DOHH2 (cell line): ENCODE data around the gene ATL3.
"Not testable (repeated sequence)": the region's sequence is repeated elsewhere in the genome, so short reads cannot be mapped to it uniquely, and the experiment has no call there.

Experiments
- H3F3A ChIP-seq: fragments of 200-600 bp; sonication (generic), shearing (Covaris generic); 2 replicates; pipeline ENCODE4 v1.6.0; 2016; ENCODE audit warnings: antibody characterized with exemption, mild to moderate bottlenecking; ENCODE audit not compliant: control insufficient read depth, insufficient read depth
- H3K27ac ChIP-seq: fragments of 200-600 bp; sonication (generic); 2 replicates; pipeline ENCODE4 v1.5.1; 2014; ENCODE audit warnings: low read depth, mild to moderate bottlenecking, low read length, moderate library complexity
- H3K27me3 ChIP-seq: fragments of 200-600 bp; sonication (generic); 2 replicates; pipeline ENCODE4 v1.6.1; 2014; ENCODE audit warnings: mild to moderate bottlenecking, low read length, mixed read lengths; ENCODE audit not compliant: control insufficient read depth
- H3K36me3 ChIP-seq: fragments of 200-600 bp; sonication (generic); 2 replicates; pipeline ENCODE4 v1.6.1; 2014; ENCODE audit warnings: mild to moderate bottlenecking, low read length, moderate library complexity, mixed read lengths; ENCODE audit not compliant: control insufficient read depth
- H3K4me1 ChIP-seq: fragments of 200-600 bp; sonication (generic); 2 replicates; pipeline ENCODE4 v1.6.1; 2014; ENCODE audit warnings: mild to moderate bottlenecking, low read length, mixed read lengths; ENCODE audit not compliant: control insufficient read depth
- H3K4me2 ChIP-seq: fragments of 200-600 bp; sonication (generic); 2 replicates; pipeline ENCODE4 v1.6.0; 2014; ENCODE audit warnings: mild to moderate bottlenecking, low read length, moderate library complexity
- H3K4me3 ChIP-seq: fragments of 200-600 bp; sonication (generic); 2 replicates; pipeline ENCODE4 v1.5.1; 2014; ENCODE audit warnings: mild to moderate bottlenecking, low read length, mixed read lengths
- H3K79me2 ChIP-seq: fragments of 200-600 bp; sonication (generic); 2 replicates; pipeline ENCODE4 v1.6.1; 2014; ENCODE audit warnings: mild to moderate bottlenecking, low read length, mixed read lengths; ENCODE audit not compliant: control insufficient read depth
- H3K9me2 ChIP-seq: fragments of 200-600 bp; sonication (generic); replicated peaks from 2 replicates; pipeline ENCODE4 v1.6.1; 2014; ENCODE audit warnings: mild to moderate bottlenecking, low read length, mixed read lengths; ENCODE audit not compliant: control insufficient read depth
- H3K9me3 ChIP-seq: fragments of 200-600 bp; sonication (generic); 2 replicates; pipeline ENCODE4 v1.6.1; 2014; ENCODE audit warnings: antibody characterized with exemption, low read length, mixed read lengths; ENCODE audit not compliant: control insufficient read depth, insufficient read depth
- H4K20me1 ChIP-seq: fragments of 200-600 bp; sonication (generic); 2 replicates; pipeline ENCODE4 v1.6.0; 2014; ENCODE audit warnings: low read depth, mild to moderate bottlenecking, antibody characterized with exemption, low read length, moderate library complexity; ENCODE audit not compliant: control insufficient read depth, insufficient read depth
- EZH2phosphoT487 ChIP-seq: fragments of 200-600 bp; sonication (generic); IDR thresholded peaks from 2 replicates; pipeline ENCODE4 v1.6.1; 2017; ENCODE audit warnings: borderline replicate concordance, mild to moderate bottlenecking, antibody characterized with exemption, low read length, moderate library complexity, mixed read lengths
- TF ChIP-seq, protein P1 (sequence below): fragments of 200-600 bp; sonication (generic); IDR thresholded peaks from one replicate; pipeline ENCODE4 v1.5.1; 2014; ENCODE audit warnings: antibody characterized with exemption, mild to moderate bottlenecking, low read depth, low read length; ENCODE audit not compliant: poor library complexity, severe bottlenecking

The ATL3 gene

DNA sequence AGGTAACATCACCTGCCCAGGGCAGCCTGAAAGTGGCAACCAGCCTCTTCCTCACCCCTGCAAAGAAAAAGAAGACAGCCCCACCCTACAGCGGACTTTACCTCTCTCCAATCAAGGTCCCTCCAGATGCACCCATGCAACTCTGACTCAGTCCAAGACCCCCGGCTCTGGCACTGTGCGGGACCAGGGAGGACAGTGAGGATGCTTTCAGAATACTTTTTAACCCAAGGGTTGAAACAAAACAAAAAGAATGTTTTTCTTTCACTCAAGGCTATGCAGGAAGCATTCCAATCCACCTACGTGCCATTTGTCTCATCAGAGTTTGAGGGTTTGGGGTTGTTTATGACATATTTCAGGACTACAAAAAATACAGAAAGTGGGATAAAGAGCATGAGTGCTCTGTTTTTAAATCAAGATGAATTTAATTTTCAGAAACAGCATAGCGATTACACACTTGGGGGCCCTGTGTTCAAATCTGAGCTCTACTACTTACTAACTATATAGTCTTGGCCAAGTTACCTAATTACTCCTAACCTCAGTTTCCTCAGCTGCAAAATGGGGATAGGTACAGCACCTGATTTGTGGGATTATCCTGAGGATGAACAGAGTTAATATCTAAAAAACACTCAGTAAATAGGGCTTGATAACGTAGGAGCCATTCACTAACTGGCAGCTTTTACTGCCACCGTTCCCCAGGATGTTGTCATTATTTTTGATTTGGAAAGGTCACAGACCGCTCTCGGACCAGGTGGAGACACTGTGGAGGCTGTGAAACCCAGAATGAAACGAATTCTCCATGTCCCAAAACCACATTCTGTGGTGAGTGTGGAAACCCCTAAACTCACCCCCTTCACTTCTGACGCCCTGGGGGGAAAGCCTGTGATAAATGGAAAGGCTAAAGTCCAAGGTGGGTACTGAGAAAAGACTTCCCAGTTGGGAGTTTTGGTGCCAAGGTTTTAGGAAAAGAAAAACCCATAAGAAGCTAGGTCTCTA lies 62.5 kb downstream of the ATL3 start:
- Histone ChIP-seq H3K27ac (no peak overlapping the region), H3K27me3 (peaks cover 20% of the 10 kb centered on the region), H3K4me1 (peaks cover 2% of the 10 kb centered on the region)

DNA sequence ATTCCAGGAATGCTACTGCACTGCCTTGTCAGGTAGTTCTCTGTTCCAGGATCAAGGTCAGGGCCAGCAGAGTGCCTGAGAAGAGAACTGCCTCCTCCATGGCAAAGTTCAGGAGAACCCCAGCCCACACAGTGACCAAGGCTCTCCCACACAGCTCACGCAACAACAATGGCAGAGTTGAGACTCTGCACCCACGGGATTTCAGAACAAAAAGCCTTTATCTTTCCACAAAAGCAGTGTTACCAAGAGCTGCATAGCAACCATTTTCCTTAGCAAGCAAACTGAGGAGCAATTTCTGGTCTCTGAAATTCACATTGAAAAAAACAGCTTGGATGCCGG lies 68.0 kb downstream of the ATL3 start:
- H3F3A ChIP-seq = no peaks in the 10 kb centered on the region
- no peaks in the 10 kb centered on the region for H3K79me2 ChIP-seq
- no peak for TF ChIP-seq EZH2phosphoT487
- TF ChIP-seq, protein P1, sequence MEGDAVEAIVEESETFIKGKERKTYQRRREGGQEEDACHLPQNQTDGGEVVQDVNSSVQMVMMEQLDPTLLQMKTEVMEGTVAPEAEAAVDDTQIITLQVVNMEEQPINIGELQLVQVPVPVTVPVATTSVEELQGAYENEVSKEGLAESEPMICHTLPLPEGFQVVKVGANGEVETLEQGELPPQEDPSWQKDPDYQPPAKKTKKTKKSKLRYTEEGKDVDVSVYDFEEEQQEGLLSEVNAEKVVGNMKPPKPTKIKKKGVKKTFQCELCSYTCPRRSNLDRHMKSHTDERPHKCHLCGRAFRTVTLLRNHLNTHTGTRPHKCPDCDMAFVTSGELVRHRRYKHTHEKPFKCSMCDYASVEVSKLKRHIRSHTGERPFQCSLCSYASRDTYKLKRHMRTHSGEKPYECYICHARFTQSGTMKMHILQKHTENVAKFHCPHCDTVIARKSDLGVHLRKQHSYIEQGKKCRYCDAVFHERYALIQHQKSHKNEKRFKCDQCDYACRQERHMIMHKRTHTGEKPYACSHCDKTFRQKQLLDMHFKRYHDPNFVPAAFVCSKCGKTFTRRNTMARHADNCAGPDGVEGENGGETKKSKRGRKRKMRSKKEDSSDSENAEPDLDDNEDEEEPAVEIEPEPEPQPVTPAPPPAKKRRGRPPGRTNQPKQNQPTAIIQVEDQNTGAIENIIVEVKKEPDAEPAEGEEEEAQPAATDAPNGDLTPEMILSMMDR = no peak
- no peaks in the 10 kb centered on the region for H3K4me1 ChIP-seq
- no peaks in the 10 kb centered on the region for H4K20me1 ChIP-seq
- no peak overlapping the region for H3K4me3 ChIP-seq
- H3K27me3 ChIP-seq = no peaks in the 10 kb centered on the region
- no peaks in the 10 kb centered on the region for H3K9me3 ChIP-seq
- no peaks in the 10 kb centered on the region for H3K36me3 ChIP-seq
- H3K4me2 ChIP-seq = no peak overlapping the region
- H3K9me2 ChIP-seq = no peaks in the 10 kb centered on the region
- H3K27ac ChIP-seq = no peak overlapping the region

More for the DNA sequence above, 62.5 kb downstream of the ATL3 start:
- no peaks in the 10 kb centered on the region for H3F3A ChIP-seq
- TF ChIP-seq EZH2phosphoT487 = no peak
- TF ChIP-seq, protein P1 = no peak
- H3K9me3 ChIP-seq = no peaks in the 10 kb centered on the region
- no peaks in the 10 kb centered on the region for H4K20me1 ChIP-seq
- H3K79me2 ChIP-seq = no peaks in the 10 kb centered on the region
- H3K4me2 ChIP-seq = no peak overlapping the region
- H3K9me2 ChIP-seq = no peaks in the 10 kb centered on the region
- H3K36me3 ChIP-seq = no peaks in the 10 kb centered on the region
- H3K4me3 ChIP-seq = no peak overlapping the region

DNA sequence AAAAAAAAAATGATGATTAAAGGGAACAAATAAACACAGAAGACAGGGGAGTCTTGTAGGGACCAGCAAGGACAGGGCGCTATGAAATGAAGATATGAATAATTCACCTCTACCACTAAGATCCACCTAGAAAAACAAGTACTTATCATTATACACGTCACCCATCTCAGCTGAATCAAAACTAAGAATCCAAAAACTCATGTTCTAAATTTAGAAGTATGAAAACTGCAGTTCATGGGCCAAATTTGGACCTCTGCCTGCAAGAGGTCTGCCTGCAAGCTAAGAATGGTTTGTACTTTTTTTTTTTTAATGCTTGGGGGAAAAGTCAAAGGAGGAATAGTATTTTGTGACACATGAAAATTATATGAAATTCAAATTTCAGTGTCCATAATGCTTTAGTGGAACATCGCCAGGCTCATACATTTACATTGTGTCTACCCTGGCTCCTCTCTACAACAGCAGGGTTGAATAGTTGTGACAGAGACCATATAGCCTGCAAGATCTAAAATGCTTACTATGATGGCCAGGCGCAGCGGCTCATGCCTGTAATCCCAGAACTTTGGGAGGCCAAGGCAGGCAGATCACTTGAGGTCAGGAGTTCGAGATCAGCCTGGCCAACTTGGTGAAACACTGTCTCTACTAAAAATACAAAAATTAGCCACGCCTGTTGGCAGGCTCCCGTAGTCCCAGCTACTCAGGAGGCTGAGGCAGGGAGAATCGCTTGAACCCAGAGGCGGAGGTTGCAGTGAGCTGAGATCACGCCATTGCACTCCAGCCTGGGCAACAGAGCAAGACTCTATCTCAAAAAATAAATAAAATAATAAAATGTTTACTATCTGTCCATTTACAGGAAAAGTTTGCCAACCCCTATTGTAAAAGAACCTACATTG lies 68.6 kb downstream of the ATL3 start:
- H3K4me2 ChIP-seq, H3K36me3 ChIP-seq, H4K20me1 ChIP-seq, H3K9me2 ChIP-seq, H3K79me2 ChIP-seq, H3K9me3 ChIP-seq, H3K4me1 ChIP-seq, H3K27me3 ChIP-seq, H3F3A ChIP-seq, H3K27ac ChIP-seq, H3K4me3 ChIP-seq: not testable (repeated sequence)
